ENCODE measurements around the gene CCNT2. TPM values are rescaled to one million over a fixed set of nuclear protein-coding genes. Genes with fewer than 3 reads are reported as not detected.
"Not testable (repeated sequence)": the region's sequence is repeated elsewhere in the genome, so short reads cannot be mapped to it uniquely, and the experiment has no call there.

The CCNT2 gene
- total RNA-seq, 4 donors from 2014 or later = 26.2 to 61.9 (median 48.0) TPM

GRCh38 chr2:134900151-134900550 lies 18.5 kb upstream of the CCNT2 start:
- TF ChIP-seq POLR2A (IDR thresholded peaks at IDR 0.05) = no peak
- TF ChIP-seq, protein P1, sequence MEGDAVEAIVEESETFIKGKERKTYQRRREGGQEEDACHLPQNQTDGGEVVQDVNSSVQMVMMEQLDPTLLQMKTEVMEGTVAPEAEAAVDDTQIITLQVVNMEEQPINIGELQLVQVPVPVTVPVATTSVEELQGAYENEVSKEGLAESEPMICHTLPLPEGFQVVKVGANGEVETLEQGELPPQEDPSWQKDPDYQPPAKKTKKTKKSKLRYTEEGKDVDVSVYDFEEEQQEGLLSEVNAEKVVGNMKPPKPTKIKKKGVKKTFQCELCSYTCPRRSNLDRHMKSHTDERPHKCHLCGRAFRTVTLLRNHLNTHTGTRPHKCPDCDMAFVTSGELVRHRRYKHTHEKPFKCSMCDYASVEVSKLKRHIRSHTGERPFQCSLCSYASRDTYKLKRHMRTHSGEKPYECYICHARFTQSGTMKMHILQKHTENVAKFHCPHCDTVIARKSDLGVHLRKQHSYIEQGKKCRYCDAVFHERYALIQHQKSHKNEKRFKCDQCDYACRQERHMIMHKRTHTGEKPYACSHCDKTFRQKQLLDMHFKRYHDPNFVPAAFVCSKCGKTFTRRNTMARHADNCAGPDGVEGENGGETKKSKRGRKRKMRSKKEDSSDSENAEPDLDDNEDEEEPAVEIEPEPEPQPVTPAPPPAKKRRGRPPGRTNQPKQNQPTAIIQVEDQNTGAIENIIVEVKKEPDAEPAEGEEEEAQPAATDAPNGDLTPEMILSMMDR (IDR thresholded peaks at IDR 0.05) = no peak
- H3K27me3 ChIP-seq = no peaks in the 10 kb centered on the region
- H3K4me3 ChIP-seq = no peak overlapping the region
- no peak for DNase-seq
- no peaks in the 10 kb centered on the region for H3K36me3 ChIP-seq
- no peaks in the 10 kb centered on the region for H3K9me3 ChIP-seq
- no peaks in the 10 kb centered on the region for H3K4me1 ChIP-seq
- no peak overlapping the region for H3K27ac ChIP-seq

- H3K27me3 ChIP-seq, DNase-seq, H3K27ac ChIP-seq, H3K9me3 ChIP-seq, H3K4me1 ChIP-seq, H3K36me3 ChIP-seq, H3K4me3 ChIP-seq: not testable (repeated sequence)
Measured at GRCh38 chr2:134903701-134904100, 14.9 kb upstream of the CCNT2 start.

DNA sequence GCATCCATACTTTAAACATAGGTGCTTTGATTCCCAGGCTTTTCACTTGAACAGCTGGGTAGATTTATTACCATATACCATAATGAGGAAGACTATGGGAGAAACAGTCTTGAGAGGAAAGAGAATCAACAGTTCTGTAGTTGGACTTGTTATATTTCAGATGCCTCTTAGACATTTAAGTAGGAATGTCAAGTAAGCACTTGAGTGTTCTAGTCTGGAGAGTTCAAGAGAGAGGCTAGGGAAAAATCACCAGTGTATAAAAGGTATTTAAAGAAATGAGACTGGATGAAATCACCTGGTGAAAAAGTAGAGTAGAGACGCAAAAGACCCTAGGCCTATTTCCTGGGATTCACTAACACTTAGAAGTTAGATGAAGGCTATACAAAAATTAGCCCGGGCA lies 13.5 kb upstream of the CCNT2 start:
- no peak for TF ChIP-seq POLR2A (IDR thresholded peaks at IDR 0.05)
- TF ChIP-seq, protein P1 (IDR thresholded peaks at IDR 0.05) = no peak
- Histone ChIP-seq H3K9me3 (no peaks in the 10 kb centered on the region), H3K4me3 (no peak overlapping the region)

GRCh38 chr2:134906726-134907125 lies 11.9 kb upstream of the CCNT2 start:
- no peak for TF ChIP-seq POLR2A (IDR thresholded peaks at IDR 0.05)
- TF ChIP-seq, protein P1 (IDR thresholded peaks at IDR 0.05) = no peak
- Histone ChIP-seq H3K4me1 (no peaks in the 10 kb centered on the region), H3K36me3 (no peaks in the 10 kb centered on the region), H3K27ac (no peak overlapping the region), H3K27me3 (no peaks in the 10 kb centered on the region), H3K9me3 (no peaks in the 10 kb centered on the region), H3K4me3 (no peak overlapping the region)
- no peak for DNase-seq

More for the DNA sequence above, 13.5 kb upstream of the CCNT2 start:
- no peaks in the 10 kb centered on the region for H3K36me3 ChIP-seq
- H3K27me3 ChIP-seq = no peaks in the 10 kb centered on the region
- no peaks in the 10 kb centered on the region for H3K4me1 ChIP-seq
- DNase-seq = no peak
- H3K27ac ChIP-seq = no peak overlapping the region

DNA sequence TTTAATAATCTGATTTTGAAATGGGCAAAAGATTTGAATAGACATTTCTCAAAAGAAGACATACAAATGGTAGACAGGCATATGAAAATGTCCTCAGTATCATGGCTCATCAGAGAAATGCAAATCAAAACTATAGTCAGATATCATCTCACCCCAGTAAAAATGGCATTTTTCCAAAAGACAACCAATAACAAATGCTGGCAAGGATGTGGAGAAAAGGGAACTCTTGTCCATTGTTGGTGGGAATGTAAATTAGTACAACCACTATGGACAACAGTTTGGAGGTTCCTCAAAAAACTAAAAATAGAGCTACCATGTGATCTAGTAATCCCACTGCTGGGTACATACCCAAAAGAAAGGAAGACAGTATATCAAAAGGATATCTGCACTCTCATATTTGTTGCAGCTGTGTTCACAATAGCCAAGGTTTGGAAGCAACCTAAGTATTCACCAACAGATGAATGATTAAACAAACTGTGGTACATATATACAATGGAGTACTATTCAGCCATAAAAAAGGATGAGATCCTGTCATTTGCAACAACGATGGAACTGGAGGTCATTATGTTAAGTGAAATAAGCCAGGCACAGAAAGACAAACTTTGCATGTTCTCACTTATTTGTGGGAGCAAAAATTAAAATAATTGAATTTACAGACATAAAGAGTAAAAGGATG lies 11.0 kb upstream of the CCNT2 start:
- not testable (repeated sequence) for H3K9me3 ChIP-seq, DNase-seq, H3K36me3 ChIP-seq, H3K4me3 ChIP-seq, H3K4me1 ChIP-seq, H3K27ac ChIP-seq, H3K27me3 ChIP-seq

- Histone ChIP-seq H3K4me1 (no peaks in the 10 kb centered on the region), H3K27me3 (no peaks in the 10 kb centered on the region), H3K9me3 (no peaks in the 10 kb centered on the region), H3K27ac (no peak overlapping the region), H3K36me3 (no peaks in the 10 kb centered on the region), H3K4me3 (no peak overlapping the region)
- no peak for DNase-seq
- TF ChIP-seq POLR2A (IDR thresholded peaks at IDR 0.05) = no peak
- TF ChIP-seq, protein P1 (IDR thresholded peaks at IDR 0.05) = no peak
Measured at GRCh38 chr2:134910763-134911399, 7.7 kb upstream of the CCNT2 start.

Data from Peyer's patch (tissue), 4 donors.